Measurements from ENCODE around the gene EP400.
"Not testable (repeated sequence)": the region's sequence is repeated elsewhere in the genome, so short reads cannot be mapped to it uniquely, and the experiment has no call there.

EP400 gene

GRCh38 chr12:131928080-131928710, 21.5 kb upstream of the EP400 start:
- peak; percentile 48 for DNase-seq (ENCODE audit: low spot score)

- peak; percentile 94 for DNase-seq (ENCODE audit: low spot score)
Observed at GRCh38 chr12:131928711-131929580, 20.8 kb upstream of the EP400 start, which contains the start of gene PUS1. Gene PUS1, plus strand, starts transcription at chr12:131929276. Its CDS starts 447 bp downstream, at chr12:131929723.

GRCh38 chr12:131929581-131930456, 19.9 kb upstream of the EP400 start:
- peak; percentile 26 for DNase-seq (ENCODE audit: low spot score)

- DNase-seq (ENCODE audit: low spot score) = no peak
Observed at GRCh38 chr12:131930510-131930909, 19.2 kb upstream of the EP400 start.

- DNase-seq (ENCODE audit: low spot score) = no peak
Observed at GRCh38 chr12:131933387-131933786, 16.4 kb upstream of the EP400 start.

- no peak for DNase-seq (ENCODE audit: low spot score)
Observed at GRCh38 chr12:131934535-131934934, 15.2 kb upstream of the EP400 start.

GRCh38 chr12:131938082-131938481, 11.7 kb upstream of the EP400 start:
- DNase-seq (ENCODE audit: low spot score) = no peak

GRCh38 chr12:131939007-131939406, 10.7 kb upstream of the EP400 start:
- DNase-seq (ENCODE audit: low spot score) = no peak

- no peak for DNase-seq (ENCODE audit: low spot score)
Observed at GRCh38 chr12:131940141-131940547, 9.6 kb upstream of the EP400 start.

GRCh38 chr12:131941116-131941986, 8.4 kb upstream of the EP400 start:
- DNase-seq (ENCODE audit: low spot score) = no peak

GRCh38 chr12:131941987-131942341, 7.8 kb upstream of the EP400 start:
- DNase-seq (ENCODE audit: low spot score) = no peak

GRCh38 chr12:131942671-131943070, 7.1 kb upstream of the EP400 start:
- no peak for DNase-seq (ENCODE audit: low spot score)

- DNase-seq (ENCODE audit: low spot score) = no peak
Observed at GRCh38 chr12:131943389-131943788, 6.4 kb upstream of the EP400 start.

- DNase-seq (ENCODE audit: low spot score) = no peak
Observed at GRCh38 chr12:131943876-131944275, 5.9 kb upstream of the EP400 start.

GRCh38 chr12:131944601-131945251, 5.0 kb upstream of the EP400 start:
- DNase-seq (ENCODE audit: low spot score) = no peak

- no peak for DNase-seq (ENCODE audit: low spot score)
Observed at GRCh38 chr12:131946757-131947156, 3.0 kb upstream of the EP400 start.

- no peak for DNase-seq (ENCODE audit: low spot score)
Observed at GRCh38 chr12:131947482-131948027, 2.2 kb upstream of the EP400 start.

GRCh38 chr12:131948166-131948712, 1.5 kb upstream of the EP400 start:
- no peak for DNase-seq (ENCODE audit: low spot score)

GRCh38 chr12:131948713-131949430, 870 bp upstream of the EP400 start:
- DNase-seq (ENCODE audit: low spot score) = not testable (repeated sequence)

Data from RKO (cell line).